Fibroblast of the aortic adventitia (primary cell): ENCODE results near the gene UBE2S. TPM values are rescaled to one million over a fixed set of nuclear protein-coding genes. Genes with fewer than 3 reads are reported as not detected.
A peak's percentile ranks its signal among the peaks of the same experiment; 100 is the strongest.

ENCODE experiments used
- DNase-seq: peaks from one replicate; pipeline ENCODE4 v3.0.0-alpha.2; 2010; ENCODE audit warnings: low read depth
- H3K4me3 ChIP-seq: 2 replicates; pipeline ENCODE4 v1.5.1; 2011; ENCODE audit warnings: low read depth, mild to moderate bottlenecking, control low read depth, low read length, moderate library complexity
- total RNA-seq: library from RNA; depleted of rRNA; stranded (reverse); fragments of >200 nt; gene quantifications from 2 replicates; pipeline ENCODE4 v1.2.3, GENCODE V29; 2012; ENCODE audit warnings: low replicate concordance
- TF ChIP-seq, protein P1 (sequence below): IDR thresholded peaks from 2 replicates; pipeline ENCODE4 v1.5.1; 2011; ENCODE audit warnings: mild to moderate bottlenecking, low read length, control low read depth, inconsistent platforms; ENCODE audit not compliant: insufficient read depth

Gene UBE2S
- total RNA-seq, 1 donor, result 65.4 TPM

DNA sequence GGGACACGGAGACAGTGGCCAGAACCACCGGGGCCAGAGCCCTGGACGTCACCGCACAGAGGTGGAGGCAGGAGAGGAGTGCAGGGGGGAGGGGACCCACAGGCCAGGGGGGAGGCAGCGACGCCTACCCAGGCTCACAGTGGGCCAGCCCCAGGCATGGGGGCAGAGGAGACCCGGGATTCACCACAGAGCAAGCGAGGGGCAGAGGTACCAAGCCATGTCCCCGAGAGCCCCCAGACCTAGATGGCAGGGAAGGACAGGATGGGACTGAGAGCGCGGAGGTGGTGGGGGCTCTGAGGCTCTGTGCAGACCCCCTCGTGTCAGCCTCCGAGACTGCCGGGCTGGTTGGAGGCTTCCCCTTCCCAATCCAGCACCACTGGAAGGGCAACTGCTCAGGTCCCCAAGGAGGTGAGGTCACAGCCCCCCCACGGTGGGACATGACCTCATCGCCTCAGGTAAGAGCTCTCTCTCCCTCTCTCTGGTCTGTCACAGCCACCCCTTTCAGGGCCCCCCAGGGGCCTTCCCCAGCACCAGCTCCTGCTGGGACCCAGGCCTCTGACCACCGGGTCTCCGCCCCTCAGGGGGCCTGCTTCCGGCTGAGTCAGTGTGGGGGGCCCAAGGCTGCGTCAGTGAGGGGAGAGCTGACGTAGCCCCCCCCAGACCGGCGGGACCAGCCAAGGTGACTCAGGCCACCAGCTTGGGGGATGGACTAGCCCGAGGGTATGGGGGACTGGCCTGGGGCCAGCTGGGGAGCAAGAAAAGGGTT, 35.1 kb downstream of the UBE2S start:
- TF ChIP-seq, protein P1, sequence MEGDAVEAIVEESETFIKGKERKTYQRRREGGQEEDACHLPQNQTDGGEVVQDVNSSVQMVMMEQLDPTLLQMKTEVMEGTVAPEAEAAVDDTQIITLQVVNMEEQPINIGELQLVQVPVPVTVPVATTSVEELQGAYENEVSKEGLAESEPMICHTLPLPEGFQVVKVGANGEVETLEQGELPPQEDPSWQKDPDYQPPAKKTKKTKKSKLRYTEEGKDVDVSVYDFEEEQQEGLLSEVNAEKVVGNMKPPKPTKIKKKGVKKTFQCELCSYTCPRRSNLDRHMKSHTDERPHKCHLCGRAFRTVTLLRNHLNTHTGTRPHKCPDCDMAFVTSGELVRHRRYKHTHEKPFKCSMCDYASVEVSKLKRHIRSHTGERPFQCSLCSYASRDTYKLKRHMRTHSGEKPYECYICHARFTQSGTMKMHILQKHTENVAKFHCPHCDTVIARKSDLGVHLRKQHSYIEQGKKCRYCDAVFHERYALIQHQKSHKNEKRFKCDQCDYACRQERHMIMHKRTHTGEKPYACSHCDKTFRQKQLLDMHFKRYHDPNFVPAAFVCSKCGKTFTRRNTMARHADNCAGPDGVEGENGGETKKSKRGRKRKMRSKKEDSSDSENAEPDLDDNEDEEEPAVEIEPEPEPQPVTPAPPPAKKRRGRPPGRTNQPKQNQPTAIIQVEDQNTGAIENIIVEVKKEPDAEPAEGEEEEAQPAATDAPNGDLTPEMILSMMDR, result no peak
- no peak overlapping the region for H3K4me3 ChIP-seq
- DNase-seq, result peak; percentile 52

DNA sequence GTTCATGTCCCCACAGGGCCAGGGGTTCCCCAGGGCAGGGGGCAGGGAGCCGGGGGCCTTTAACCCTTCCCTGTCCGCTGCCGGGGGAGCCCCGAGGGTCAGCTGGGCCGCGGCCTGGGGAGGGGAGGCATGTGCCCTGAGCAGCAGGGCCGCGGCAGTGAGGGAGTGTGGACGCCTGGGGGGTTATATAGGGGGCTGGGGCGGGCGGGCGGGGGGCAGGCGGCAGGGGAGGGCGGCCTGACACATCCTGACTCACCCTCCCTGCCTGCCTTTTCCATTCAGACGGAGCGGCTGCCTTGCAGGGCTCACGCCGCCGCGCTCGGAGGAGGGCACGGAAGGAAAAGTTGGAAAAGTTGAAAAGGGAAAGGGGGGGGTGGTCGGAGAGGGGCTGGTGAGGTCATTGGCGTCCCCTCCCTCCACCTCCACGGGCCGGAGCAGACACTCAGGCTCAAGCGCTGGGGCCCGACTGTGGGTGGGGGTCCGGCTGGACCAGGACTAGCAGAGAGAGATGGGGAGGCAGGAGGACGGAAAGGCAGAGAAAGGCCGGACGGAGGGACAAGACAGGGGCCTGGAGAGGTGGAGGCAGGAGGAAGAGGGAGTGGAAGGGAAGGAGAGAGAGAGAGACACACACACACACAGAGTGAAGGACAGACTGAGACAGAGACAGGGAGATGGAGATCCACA, 37.1 kb downstream of the UBE2S start, which contains the start of gene IL11:
Gene IL11, minus strand, starts transcription at position 159 of the 684 bp plus-strand sequence. Its CDS starts 153 bp downstream, at position 6.
- DNase-seq, result peak; percentile 43
- TF ChIP-seq, protein P1, result no peak
- peak within 1 kb of the TSS; percentile 75 for H3K4me3 ChIP-seq

DNA sequence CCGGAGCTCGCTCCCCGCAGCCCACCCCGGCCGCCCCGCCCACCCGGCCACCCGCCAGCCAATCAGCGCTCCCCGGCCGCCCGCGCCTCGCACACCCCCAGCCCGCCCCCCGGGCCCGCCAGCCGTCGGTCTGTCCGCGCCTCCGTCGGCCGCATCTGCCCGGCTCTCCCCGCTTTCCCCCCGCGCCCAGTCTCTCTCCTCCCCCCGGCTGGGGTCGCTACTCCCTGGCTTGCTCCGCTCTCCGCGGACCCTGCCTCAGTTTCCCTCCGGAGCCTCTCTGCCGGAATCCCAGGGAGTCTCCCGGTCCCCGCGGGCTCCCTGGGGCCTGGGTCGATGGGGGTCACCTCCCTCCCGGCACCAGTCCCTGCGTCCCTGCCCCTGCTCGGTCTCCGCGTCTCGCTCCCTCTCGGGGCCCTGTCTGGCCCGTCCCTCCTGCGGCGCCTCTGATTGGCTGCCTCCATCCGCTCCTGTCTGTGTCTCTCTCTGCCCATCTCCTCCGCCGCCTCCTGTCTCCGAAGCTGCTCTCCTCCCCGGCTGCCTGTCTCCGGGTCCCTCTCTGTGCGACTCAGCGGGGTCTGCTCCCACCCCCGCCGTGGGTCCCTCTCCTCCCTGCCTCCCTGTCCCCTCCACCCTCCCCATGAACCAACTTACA, 37.8 kb downstream of the UBE2S start:
- TF ChIP-seq, protein P1, result no peak
- peak; percentile 61 for DNase-seq
- H3K4me3 ChIP-seq, result peak overlapping the region; percentile 75

DNA sequence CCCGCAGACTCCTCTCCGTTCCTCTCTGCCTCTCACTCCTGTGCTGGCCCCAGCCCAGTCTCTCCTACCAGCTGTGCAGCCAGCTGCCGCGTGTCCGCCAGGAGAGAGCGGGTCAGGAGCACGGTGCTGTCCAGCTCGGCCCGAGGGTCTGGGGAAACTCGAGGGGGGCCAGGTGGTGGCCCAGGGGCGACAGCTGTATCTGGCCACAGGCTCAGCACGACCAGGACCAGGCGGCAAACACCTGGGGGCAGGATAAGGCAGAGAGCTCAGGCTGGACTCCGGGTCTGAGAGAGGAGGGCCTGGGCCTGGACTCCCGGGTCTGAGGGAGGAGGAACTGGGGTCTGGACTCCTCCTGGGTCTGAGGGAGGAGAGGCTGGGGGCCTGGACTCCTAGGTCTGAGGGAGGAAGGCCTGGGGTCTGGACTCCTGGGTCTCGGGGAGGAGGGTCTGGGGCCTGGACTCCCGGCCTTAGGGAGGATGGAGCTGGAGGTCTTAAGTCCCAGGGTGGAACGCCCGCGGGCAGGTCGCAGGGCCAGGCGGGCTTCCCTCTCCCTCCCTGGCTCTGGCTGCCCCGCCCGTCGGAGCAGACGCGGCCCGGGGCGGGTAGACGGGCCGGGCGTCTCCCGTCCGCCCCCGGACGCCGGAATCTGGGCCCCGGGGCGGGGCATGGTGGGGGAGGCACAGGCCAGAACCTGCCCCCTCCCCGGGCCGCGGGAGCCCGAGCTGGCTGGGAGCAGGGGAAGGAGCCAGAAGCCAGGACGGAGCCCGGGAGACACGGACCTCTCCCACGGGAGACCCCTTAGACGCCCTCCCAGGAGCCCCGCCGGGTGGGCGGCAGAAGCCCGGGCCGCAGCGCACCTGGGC, 38.7 kb downstream of the UBE2S start:
- peak overlapping the region; percentile 67 for H3K4me3 ChIP-seq
- TF ChIP-seq, protein P1, result no peak
- DNase-seq, result peak; percentile 52

DNA sequence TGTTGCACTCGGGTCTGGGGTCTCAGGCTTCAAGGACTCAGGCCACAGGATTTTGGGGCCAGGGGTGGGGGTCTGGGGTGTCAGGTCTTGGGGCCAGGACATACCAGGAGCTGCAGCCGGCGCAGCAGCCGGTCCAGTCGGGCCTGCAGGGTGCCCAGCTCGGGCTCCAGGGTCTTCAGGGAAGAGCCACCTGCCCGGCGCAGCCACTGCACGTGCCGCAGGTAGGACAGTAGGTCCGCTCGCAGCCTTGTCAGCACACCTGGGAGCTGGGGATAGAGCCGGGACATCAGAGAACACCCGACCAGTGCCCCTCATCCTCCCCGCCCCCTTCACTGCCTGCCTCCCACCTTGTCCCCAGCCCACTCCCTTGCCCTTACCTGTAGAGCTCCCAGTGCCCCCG, 39.5 kb downstream of the UBE2S start:
- TF ChIP-seq, protein P1, result no peak
- DNase-seq, result no peak
- H3K4me3 ChIP-seq, result no peak overlapping the region

DNA sequence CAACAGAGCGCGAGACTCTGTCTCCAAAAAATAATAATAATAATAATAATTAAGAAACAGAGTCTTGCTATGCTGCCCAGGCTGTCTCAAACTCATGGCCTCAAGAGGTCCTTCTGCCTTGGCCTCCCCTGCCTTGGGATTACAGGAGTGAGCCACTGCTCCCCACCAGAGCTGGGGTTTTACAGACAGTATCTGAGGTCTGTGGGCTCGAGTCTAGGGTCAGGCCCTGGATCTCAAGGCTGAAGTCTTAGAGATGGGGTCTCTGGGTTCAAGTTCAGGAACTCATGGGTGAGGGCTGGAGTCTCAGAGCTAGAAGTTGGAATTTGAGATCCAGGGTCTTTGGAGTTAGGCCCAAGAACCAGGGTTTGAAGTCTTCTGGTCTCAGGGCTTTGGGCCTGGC, 40.8 kb downstream of the UBE2S start:
- DNase-seq, result no peak
- H3K4me3 ChIP-seq, result no peak overlapping the region
- TF ChIP-seq, protein P1, result no peak
